Amygdala (tissue), 56 donors: ENCODE data around the gene ILF3.
"Not testable (repeated sequence)": the region's sequence is repeated elsewhere in the genome, so short reads cannot be mapped to it uniquely, and the experiment has no call there.

Source experiments
- DNase-seq, 56 donors: peaks; one replicate each; lab custom pipeline; 2025; lab: John Stamatoyannopoulos, UW

ILF3 gene

DNA sequence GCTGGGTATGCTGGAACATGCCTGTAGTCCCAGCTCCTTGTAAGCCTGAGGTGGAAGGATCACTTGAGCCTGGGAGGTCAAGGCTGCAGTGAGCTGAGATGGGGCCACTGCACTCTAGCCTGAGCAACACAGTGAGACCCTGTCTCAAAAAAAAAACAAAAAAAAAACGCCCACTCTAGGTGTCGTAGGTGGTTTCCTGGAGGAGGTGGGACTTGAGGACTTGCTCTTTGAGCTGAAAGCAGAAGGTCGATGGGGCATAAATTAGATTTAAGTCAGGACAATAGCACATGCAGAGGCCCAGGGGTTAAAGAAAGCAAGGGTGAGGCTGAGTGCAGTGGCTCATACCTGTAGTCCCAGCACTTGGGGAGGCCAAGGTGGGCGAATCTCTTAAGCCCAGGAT is 12.9 kb upstream of the ILF3 start:
- DNase-seq, result no peak

GRCh38 chr19:10642473-10643171 is 11.5 kb upstream of the ILF3 start:
- peak in 11 of 56 donors; percentile 4 to 41 (median 14) for DNase-seq

- peak in 2 of 56 donors; percentile 6 to 26 for DNase-seq
Observed at GRCh38 chr19:10643172-10643967, 10.8 kb upstream of the ILF3 start.

DNA sequence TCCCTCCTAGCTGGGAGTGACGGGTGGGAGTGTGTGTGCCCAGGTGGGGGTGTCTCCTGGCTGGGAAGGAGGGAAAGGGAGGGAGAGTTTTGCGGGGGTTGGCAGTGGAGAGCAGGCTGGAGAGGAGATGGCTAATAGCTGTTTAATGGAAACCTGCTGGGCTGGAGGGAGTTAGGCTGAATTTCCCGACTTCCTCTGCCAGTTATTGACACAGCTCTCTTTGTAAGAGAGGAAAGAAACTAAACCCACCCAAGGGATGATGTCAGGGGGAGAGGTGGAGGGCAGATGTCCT is 10.2 kb upstream of the ILF3 start:
- DNase-seq, result peak in 4 of 56 donors; percentile 3 to 40 (median 21)

DNA sequence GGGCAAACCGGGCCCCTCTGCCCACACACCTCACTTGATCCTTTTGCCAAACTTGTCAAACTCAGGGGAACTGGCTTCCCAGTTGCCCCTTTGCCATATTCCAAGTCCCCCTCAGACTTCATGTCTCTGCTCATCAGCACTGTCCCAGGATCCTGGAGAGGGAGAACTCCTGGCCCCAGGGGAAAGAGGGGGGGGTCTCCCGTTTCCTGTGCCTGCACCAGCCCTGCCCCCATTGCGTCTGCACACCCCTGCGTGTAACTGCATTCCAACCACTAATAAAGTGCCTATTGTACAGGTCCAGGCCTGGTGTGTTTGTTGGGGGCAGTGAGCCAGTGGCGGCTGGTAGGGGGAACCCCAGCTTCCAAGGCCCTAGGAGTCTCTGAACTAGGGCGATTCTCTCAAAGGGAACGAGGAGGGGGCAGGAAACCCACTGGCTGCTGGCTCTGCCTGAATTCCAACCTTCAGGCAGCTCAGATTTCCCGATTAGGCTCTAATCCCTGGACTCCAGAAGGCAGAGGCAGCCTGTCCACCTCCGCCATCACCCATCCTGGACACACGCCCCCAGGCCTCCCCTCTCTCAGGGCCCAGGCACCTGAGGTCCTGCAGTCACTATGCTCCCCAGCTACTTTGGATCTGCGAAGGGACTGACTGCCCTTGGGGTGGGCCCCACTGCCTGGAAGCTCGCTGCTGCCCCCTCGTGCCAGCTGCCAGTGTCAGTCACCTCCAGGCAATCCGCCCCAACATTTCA is 9.7 kb upstream of the ILF3 start:
- peak in 54 of 56 donors; percentile 7 to 88 (median 66) for DNase-seq

GRCh38 chr19:10646456-10647159 is 7.5 kb upstream of the ILF3 start:
- peak in 4 of 56 donors; percentile 9 to 53 (median 14) for DNase-seq

DNA sequence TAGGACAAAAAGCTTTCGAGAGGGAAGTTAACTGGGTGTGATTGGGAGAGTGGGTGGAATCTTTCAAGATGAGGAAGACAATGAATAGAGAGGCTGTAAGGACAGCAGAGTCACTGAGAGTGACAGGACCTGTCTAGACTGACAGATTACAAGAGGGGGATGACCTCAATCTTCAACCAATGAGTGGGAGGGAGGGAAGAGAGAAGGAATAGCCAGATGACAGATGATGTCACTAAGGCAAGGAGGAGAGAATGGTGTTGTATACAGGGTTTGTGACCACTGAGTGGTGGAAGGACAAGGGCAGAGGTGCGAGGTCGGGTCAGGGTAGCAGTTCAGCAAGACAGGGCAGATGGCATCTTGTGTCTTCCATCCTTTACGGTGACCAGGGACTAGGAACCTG is 5.8 kb upstream of the ILF3 start:
- DNase-seq, result no peak

DNA sequence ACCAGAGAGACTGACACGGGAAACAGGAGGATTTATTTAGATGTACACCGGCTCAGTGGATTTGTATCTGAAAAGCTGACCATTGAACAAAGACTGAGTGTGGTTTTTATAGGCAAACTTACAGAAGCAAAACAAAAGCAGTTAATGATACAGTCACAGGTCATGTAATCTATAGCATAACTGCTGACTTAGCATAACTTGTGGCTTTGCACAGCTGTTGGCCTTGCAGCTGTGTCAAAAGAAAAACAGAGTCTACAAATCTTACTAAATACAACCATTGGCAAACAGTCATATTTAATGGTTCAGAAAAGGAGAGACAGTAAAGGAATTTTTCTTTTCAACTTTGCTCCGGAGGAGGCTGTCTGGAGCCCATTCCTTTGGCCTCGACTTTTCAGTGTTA is 2.3 kb upstream of the ILF3 start:
- no peak for DNase-seq

DNA sequence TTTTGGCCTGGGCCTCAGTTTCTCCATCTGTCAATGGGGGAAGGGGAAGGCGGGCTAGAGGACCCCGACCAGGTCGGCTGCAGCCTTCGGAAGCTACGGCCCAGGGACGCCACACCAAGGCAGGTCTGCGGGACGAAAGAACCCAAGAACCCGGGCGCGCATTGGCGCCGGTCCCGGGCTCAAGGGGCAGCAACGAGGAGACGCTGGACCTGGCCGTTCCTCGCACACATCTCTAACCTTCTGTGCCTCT is 739 bp upstream of the ILF3 start:
- no peak for DNase-seq

DNA sequence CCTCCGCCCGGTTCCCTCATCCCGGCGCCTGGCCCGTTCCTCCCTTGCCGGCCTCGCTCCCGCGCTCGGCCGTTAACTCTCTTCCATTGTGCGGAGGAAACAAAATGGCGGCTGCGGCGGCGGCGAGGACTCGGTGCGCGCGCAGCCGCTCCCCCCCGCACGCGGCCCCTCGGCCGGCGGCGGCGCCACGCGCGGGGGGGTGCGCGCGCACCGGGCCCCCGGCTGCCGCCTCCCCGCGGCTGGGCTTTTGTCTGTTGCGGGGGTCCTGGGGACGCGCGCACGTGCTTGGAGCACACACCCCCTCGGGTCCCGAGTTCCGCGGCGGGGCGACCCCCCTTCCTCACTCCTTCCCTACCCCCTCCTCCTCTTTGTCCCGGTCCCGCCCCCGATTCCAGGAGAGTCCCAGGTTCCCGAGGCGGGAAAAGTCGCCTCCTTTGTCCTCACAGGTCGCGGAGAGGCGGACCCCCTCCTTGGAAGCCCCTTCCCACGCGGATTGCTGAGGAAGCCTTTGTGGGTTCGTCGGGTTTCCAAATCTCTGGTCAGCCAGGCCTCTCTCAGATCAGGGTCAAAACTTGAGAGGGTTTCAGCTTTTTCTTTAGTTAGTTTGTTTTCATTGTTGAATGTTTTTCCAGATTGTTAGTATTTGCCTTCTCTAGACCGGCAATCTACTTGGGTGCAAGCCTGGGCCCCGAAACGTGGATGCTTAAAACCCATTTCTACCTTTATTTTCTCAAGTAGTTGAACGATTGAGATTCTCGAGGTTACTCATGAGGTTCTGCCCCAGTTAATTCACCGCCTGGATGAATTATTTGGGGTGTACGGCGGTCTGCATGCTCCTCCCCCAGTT is 687 bp downstream of the ILF3 start:
- DNase-seq, result peak in 13 of 56 donors; percentile 24 to 67 (median 40)

DNA sequence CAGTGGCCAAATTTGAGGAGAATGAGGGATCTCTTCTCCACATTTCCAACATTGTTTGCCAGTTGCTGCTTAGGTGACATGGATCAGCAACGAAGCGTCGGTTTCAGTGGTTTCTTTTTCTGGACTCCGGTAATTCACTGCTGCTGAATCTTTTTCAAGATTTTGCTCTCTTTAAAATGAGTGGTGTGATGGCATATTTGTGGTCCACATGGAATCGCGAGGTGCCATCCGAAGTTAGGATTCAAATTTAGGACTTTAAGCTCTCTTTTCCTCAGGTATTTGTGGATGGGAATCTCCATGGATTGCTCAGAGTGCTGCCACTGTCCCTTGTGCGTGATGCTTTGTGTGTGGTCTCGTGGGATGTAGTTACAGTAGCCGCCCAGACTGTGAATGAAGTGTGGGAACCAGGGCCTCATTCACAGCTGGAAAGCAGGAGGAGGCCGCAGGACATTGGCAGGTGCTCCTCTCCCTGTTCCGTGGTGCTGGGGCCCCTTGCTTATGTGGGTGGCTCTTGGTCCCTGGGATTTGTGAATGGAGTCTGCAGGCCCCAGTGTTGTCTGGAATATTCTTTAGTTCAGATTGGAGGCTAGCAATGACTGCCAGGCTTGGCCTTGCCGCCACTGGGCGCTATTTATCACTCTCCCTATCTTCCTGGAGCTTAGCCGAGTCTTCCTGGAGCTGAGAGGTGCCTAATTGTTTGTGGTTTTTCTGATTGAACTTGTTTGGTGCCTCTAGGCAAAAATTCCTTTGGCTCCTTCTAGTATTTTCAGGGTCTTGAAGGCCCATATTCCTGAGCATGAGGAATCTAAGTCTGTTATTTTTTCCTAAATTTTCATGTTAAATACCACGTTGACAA is 1.5 kb downstream of the ILF3 start:
- DNase-seq, result peak in 7 of 56 donors; percentile 3 to 30 (median 7)

DNA sequence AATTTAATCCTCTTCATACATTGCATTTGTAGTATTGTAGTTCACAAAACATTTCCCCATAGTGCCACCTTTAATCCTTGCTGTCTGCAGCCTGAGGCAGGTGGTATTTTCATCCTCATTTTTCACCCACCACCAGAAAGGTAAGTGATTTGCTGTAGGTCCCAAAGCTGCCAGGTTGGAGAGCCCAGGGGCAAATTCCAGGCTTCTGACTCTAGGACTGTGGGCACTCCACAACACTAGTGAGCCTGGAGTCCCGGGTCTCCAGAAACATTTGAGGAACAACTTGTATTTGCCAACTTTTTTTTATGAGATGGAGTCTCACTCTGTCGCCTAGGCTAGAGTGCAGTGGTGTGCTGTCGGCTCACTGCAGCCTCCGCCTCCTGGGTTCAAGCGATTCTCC is 6.2 kb downstream of the ILF3 start:
- DNase-seq, result no peak

- DNase-seq, result no peak
Observed at GRCh38 chr19:10661946-10662345, 7.8 kb downstream of the ILF3 start.

DNA sequence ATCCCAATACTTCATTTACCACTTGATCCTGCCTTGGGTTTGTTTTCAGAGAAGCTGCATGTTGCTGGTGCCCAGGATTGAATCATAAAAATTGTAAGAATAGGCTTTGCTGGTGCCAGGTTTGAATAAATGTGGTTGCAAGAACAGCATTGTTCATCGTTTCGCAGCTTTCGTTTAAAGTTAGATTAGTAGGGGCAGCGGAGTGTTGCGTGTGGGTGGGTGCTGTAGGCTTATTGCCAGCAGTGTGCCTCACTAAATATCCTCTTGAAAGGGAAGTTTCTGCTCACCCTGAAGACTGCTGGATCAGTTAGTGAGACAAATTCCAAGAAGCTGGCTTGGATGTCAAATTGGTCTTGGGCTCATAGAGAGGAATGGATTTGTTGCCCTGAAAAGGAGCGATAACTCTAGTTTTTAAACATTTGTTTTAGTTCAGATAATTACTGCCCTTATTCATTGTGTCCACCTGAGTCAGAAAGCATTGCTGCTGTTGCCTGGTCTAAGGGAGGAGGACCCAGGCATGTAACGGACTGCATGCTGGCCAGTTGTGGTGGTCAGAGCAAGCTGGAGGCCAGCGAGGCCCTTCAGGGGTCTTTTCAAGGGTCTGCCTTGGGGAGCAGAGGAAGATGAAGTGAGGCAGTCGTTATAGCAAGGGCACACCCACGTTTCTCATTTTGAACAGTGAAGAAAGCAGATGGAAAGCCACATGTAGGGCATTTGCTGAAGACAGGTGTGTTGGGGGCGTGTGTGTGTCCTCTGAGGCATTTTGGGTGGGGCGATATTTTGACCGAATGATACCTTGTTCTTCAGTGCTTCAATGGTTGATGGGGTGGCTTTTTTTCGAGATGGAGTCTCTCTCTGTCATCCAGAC is 8.5 kb downstream of the ILF3 start:
- DNase-seq, result peak in 21 of 56 donors; percentile 6 to 58 (median 16)

- DNase-seq, result not testable (repeated sequence)
Observed at GRCh38 chr19:10663252-10663563, 9.1 kb downstream of the ILF3 start.

DNA sequence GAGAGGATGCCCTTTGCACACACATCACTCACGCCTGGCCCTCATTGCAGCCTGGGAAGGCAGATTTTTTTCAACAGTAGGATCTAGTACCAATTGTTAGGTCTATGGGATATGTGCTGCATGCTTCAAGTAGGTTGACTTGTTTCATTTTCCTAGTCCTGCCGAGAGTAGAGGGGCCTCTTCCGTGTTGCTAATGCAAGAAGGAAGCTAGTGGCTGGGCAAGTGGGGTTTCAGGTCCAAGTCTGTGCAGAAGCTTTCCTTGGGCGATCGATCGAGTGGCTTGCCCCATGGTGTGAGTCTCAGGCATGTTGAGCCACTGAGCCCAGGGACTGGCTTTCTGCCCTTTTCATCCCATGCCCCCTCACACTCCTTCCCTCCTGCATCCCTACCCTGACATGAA is 13.7 kb downstream of the ILF3 start:
- no peak for DNase-seq

- no peak for DNase-seq
Observed at GRCh38 chr19:10669246-10669645, 15.1 kb downstream of the ILF3 start.

DNA sequence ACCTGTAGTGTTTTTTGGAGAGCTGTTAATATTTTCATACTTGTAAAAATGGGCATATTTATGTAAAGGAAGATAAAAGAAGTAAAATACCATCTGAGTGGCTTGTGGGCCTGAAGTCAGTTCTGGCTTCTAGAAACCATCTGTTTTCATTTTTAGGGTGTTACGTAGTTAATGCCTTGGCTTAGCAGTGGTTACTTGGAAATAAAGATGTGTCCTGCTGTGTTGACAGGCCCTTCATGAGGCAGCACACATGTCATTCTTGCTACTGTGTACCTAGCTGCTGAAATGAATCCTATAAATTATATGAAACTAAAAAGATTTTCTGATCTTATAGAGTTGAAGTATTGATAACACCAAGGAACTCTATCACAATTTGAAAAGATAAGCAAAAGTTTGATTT is 16.0 kb downstream of the ILF3 start:
- DNase-seq, result no peak
